ENCODE measurements around the gene PIBF1. TPM values are rescaled to one million over a fixed set of nuclear protein-coding genes. Genes with fewer than 3 reads are reported as not detected.
"Not testable (repeated sequence)": the region's sequence is repeated elsewhere in the genome, so short reads cannot be mapped to it uniquely, and the experiment has no call there.

PIBF1 gene
- total and polyA plus RNA-seq, 7 donors = 5.4 to 12.8 (median 7.5) TPM

GRCh38 chr13:72774019-72774418 is 7.9 kb upstream of the PIBF1 start:
- H3K4me3 ChIP-seq = no peak overlapping the region
- intact Hi-C loops (cut with DNase I) = no loop called here
- TF ChIP-seq CTCF (IDR thresholded peaks at IDR 0.05) = no peak
- DNase-seq (no peak), ATAC-seq (no peak)
- no peaks in the 10 kb centered on the region for H3K27me3 ChIP-seq (ENCODE audit: insufficient read depth in 3 of 3, low read length in 2 of 3)
- no peak overlapping the region for H3K27ac ChIP-seq
- no peaks in the 10 kb centered on the region for H3K9me3 ChIP-seq
- peaks cover 2% of the 10 kb centered on the region for H3K4me1 ChIP-seq
- H3K36me3 ChIP-seq (ENCODE audit: insufficient read depth in 1 of 2, low read depth in 1 of 2) = peaks cover 16 to 94% of the 10 kb centered on the region in 2 donors
- 83 to 91% (median 87%) methylated on average over 2 of the region's 2 CpGs for WGBS, 3 donors

- DNase-seq = no peak
- WGBS, 3 donors = 5 to 9% (median 7%) methylated on average over 7 of the region's 7 CpGs
- Histone ChIP-seq H3K4me3 (peak overlapping the region; percentile 89), H3K9me3 (no peaks in the 10 kb centered on the region), H3K27me3 (ENCODE audit: insufficient read depth in 3 of 3, low read length in 2 of 3) (no peaks in the 10 kb centered on the region), H3K36me3 (ENCODE audit: insufficient read depth in 1 of 2, low read depth in 1 of 2) (peaks cover under 1 to 47% of the 10 kb centered on the region in 2 donors), H3K4me1 (peaks cover 25% of the 10 kb centered on the region), H3K27ac (peak overlapping the region; percentile 89)
- TF ChIP-seq CTCF (IDR thresholded peaks at IDR 0.05) = no peak
- intact Hi-C loops (cut with DNase I) = loop anchor here (1.0 to 5.0 kb wide), 2 partner anchors 55 kb away; partner anchors contain the start of genes BORA (in 2 of the 2) and MZT1 (in 2 of the 2)
- no peak for ATAC-seq
Observed at GRCh38 chr13:72782717-72783116, 784 bp downstream of the PIBF1 start.

DNA sequence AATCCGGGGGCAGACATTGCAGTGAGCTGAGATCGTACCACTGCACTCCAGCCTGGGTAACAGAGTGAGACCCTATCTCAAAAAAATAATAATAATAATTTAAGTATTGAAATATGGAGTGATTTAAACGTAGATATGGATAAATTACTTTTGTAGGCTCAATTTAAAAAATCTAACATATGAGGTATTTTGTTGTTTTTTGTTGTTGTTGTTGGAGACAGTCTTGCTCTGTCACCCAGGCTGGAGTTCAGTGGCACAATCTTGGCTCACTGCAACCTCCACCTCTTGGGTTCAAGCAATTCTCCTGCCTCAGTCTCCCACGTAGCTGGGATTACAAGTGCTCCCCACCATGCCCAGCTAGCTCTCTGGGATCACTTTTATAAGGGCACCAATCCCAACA is 2.7 kb downstream of the PIBF1 start:
- ATAC-seq; H3K27ac ChIP-seq; H3K27me3 ChIP-seq (ENCODE audit: insufficient read depth in 3 of 3, low read length in 2 of 3); DNase-seq; H3K9me3 ChIP-seq; H3K4me3 ChIP-seq: not testable (repeated sequence)
- WGBS, 3 donors = 92 to 93% (median 92%) methylated on average over 4 of the region's 4 CpGs
- Histone ChIP-seq H3K4me1 (peaks cover 19% of the 10 kb centered on the region), H3K36me3 (ENCODE audit: insufficient read depth in 1 of 2, low read depth in 1 of 2) (peaks cover 0 to 40% of the 10 kb centered on the region in 2 donors)
- intact Hi-C loops (cut with DNase I) = loop anchor here in 1 of 2 donors (5.0 kb wide), 1 partner anchor 57 kb away; the partner anchor contains the start of genes BORA and MZT1

DNA sequence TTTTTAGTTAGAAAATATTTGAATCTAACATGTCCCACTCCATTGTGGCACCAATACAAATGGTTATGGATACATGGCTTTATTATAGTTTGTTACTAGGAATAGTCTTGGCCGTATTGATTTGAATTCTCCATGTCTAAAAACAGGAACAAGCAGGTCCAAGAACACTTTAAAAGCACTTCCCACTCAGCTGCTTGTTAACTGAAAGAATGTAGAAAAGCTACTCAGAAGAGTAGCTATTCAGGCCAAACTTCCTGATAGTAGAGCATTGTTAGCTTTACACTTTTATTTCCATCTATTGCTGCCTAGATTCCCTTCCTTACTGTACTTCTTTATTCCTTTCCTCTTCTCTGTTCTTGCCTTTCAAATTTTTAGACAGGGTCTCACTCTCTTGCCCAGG is 6.9 kb downstream of the PIBF1 start:
- no peaks in the 10 kb centered on the region for H3K4me1 ChIP-seq
- H3K27ac ChIP-seq = no peak overlapping the region
- DNase-seq = no peak
- H3K4me3 ChIP-seq = no peak overlapping the region
- no peaks in the 10 kb centered on the region for H3K9me3 ChIP-seq
- TF ChIP-seq CTCF (IDR thresholded peaks at IDR 0.05) = no peak
- intact Hi-C loops (cut with DNase I) = no loop called here
- peaks cover 0 to 57% of the 10 kb centered on the region in 2 donors for H3K36me3 ChIP-seq (ENCODE audit: insufficient read depth in 1 of 2, low read depth in 1 of 2)
- ATAC-seq = no peak
- 77 to 85% (median 79%) methylated on average over 1 of the region's 1 CpG for WGBS, 3 donors
- H3K27me3 ChIP-seq (ENCODE audit: insufficient read depth in 3 of 3, low read length in 2 of 3) = no peaks in the 10 kb centered on the region

DNA sequence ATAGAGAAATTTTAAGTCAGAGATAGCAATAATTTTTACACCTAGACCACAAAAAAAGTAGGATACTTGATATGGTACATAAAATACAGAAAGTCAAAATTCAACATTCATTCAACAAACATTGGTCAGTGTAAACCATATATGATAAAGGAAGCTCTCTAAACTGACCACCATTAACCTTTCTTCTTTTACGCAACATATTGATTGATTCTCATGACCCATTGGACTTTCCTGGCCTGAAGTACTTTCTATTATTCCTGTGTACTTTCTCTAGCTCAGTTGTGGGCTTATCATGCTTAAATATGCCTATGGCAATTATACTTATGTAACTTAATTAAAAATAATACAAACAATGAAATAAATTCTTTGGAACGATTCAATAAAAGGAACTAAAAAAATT is 10.7 kb downstream of the PIBF1 start:
- no peak for TF ChIP-seq CTCF (IDR thresholded peaks at IDR 0.05)
- Histone ChIP-seq H3K9me3 (no peaks in the 10 kb centered on the region), H3K27ac (no peak overlapping the region), H3K4me1 (no peaks in the 10 kb centered on the region), H3K36me3 (ENCODE audit: insufficient read depth in 1 of 2, low read depth in 1 of 2) (peaks cover 5 to 53% of the 10 kb centered on the region in 2 donors), H3K27me3 (ENCODE audit: insufficient read depth in 3 of 3, low read length in 2 of 3) (no peaks in the 10 kb centered on the region), H3K4me3 (no peak overlapping the region)
- no peak for ATAC-seq
- 97% methylated on average over 2 of the region's 2 CpGs for WGBS, 3 donors
- no peak for DNase-seq
- intact Hi-C loops (cut with DNase I) = no loop called here
